GM23248 (cell line): ENCODE data around the gene FN1. TPM values are rescaled to one million over a fixed set of nuclear protein-coding genes. Genes with fewer than 3 reads are reported as not detected.

Source experiments
- DNase-seq: peaks from one replicate; pipeline ENCODE4 v3.0.0-alpha.2; 2015
- H2AFZ ChIP-seq: fragments of 200-600 bp; sonication (generic); 2 replicates; pipeline ENCODE4 v1.6.1; 2016; ENCODE audit warnings: antibody characterized with exemption
- H3F3A ChIP-seq: fragments of 200-600 bp; sonication (generic); 2 replicates; pipeline ENCODE4 v1.6.1; 2016; ENCODE audit warnings: mild to moderate bottlenecking, antibody characterized with exemption, mixed run types; ENCODE audit not compliant: insufficient read depth
- H3K27ac ChIP-seq: fragments of 200-600 bp; sonication (generic); 2 replicates; pipeline ENCODE4 v1.5.1; 2016; ENCODE audit warnings: mild to moderate bottlenecking
- H3K27me3 ChIP-seq: fragments of 200-600 bp; sonication (generic); replicated peaks from 2 replicates; pipeline ENCODE4 v1.6.1; 2016; ENCODE audit warnings: mild to moderate bottlenecking; ENCODE audit not compliant: insufficient read depth
- H3K36me3 ChIP-seq: fragments of 200-600 bp; sonication (generic); 2 replicates; pipeline ENCODE4 v1.6.1; 2016; ENCODE audit warnings: low read depth, mild to moderate bottlenecking
- H3K4me1 ChIP-seq: fragments of 200-600 bp; sonication (generic); 2 replicates; pipeline ENCODE4 v1.6.1; 2016; ENCODE audit warnings: mild to moderate bottlenecking; ENCODE audit not compliant: insufficient read depth
- H3K4me2 ChIP-seq: fragments of 200-600 bp; sonication (generic); one replicate; pipeline ENCODE4 v1.6.1; 2016; ENCODE audit warnings: mild to moderate bottlenecking; ENCODE audit not compliant: unreplicated experiment
- H3K4me3 ChIP-seq: fragments of 200-600 bp; sonication (generic); 2 replicates; pipeline ENCODE4 v1.5.1; 2016; ENCODE audit warnings: mild to moderate bottlenecking
- H3K79me2 ChIP-seq: fragments of 200-600 bp; sonication (generic); 2 replicates; pipeline ENCODE4 v1.6.1; 2016; ENCODE audit warnings: mild to moderate bottlenecking; ENCODE audit not compliant: insufficient read depth
- H3K9ac ChIP-seq: fragments of 200-600 bp; sonication (generic); 2 replicates; pipeline ENCODE4 v1.6.1; 2016; ENCODE audit warnings: mild to moderate bottlenecking
- H3K9me2 ChIP-seq: fragments of 200-600 bp; sonication (generic); 2 replicates; pipeline ENCODE4 v1.6.1; 2016; ENCODE audit warnings: mixed run types, mild to moderate bottlenecking, moderate library complexity; ENCODE audit not compliant: insufficient read depth
- H3K9me3 ChIP-seq: fragments of 200-600 bp; sonication (generic); one replicate; pipeline ENCODE4 v1.6.1; 2017; ENCODE audit warnings: low read depth
- H4K20me1 ChIP-seq: fragments of 200-600 bp; sonication (generic); 2 replicates; pipeline ENCODE4 v1.6.0; 2016; ENCODE audit not compliant: insufficient read depth
- EZH2 ChIP-seq: fragments of 200-600 bp; sonication (generic); IDR thresholded peaks from 2 replicates; pipeline ENCODE4 v1.6.1; 2018; ENCODE audit warnings: antibody characterized with exemption, mild to moderate bottlenecking; ENCODE audit not compliant: insufficient read depth, poor library complexity, severe bottlenecking
- EZH2phosphoT487 ChIP-seq: fragments of 200-600 bp; sonication (generic); IDR thresholded peaks from 2 replicates; pipeline ENCODE4 v1.6.1; 2018; ENCODE audit warnings: antibody characterized with exemption, moderate library complexity, mild to moderate bottlenecking, low read depth; ENCODE audit not compliant: insufficient read depth
- WGBS, 2 experiments: methylation state at CpG; one replicate each; pipeline ENCODE4 v1.1.6; 2015 to 2017; ENCODE audit warnings: low lambda C conversion rate in 2 of 2, low coverage in 1 of 2; ENCODE audit errors: missing lambda C conversion rate in 2 of 2; 5-methylcytosine and 5-hydroxymethylcytosine counted together
- in situ Hi-C: fragments of 300-500 bp; cut with MboI; formaldehyde crosslinking; loops from 2 replicates; pipeline ENCODE4 v1.15.0; 2020
- polyA plus RNA-seq: library from polyadenylated mRNA; unstranded; fragments of >200 nt; fragmentation: Nextera tagmentation; extraction: Ambion mirVana; gene quantifications from 2 replicates; pipeline ENCODE4 v1.2.1, GENCODE V29; 2016
- total RNA-seq: library from RNA; depleted of rRNA; stranded (reverse); fragments of >200 nt; shearing (Covaris generic); gene quantifications from 2 replicates; pipeline ENCODE4 v1.2.3, GENCODE V29; 2014

Gene FN1
- total and polyA plus RNA-seq, 2 experiments from 2014 or later = 20,647 to 33,406 TPM

DNA sequence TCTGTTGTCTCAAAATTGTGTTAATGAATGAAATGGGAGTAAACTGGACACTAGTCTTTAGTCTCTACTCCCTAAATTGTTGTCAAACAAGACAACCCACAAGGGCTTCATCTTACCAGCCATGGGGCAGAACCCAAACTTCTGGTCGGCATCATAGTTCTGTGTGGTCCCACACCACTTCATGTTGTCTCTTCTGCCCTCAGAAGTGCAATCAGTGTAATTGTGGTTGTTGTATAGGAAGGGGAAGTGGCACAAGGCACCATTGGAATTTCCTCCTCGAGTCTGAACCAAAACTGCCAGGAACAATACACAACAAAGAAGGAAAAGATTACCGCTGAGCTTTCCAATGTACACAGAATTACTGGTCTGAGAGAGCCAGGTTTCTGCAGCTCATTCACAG lies 12.6 kb downstream of the FN1 start:
- peaks cover 69% of the 10 kb centered on the region for H3K79me2 ChIP-seq
- peak; percentile 30 for DNase-seq
- H3K9ac ChIP-seq = peak overlapping the region; percentile 65
- no peak for TF ChIP-seq EZH2
- TF ChIP-seq EZH2phosphoT487 = no peak
- H3K4me2 ChIP-seq = peak overlapping the region; percentile 67
- no peaks in the 10 kb centered on the region for H3K27me3 ChIP-seq
- no peaks in the 10 kb centered on the region for H3K9me3 ChIP-seq
- peak overlapping the region; percentile 54 for H3K4me3 ChIP-seq
- peaks cover 38% of the 10 kb centered on the region for H4K20me1 ChIP-seq
- 98% methylated on average over 3 of the region's 3 CpGs for WGBS, 2 experiments
- H3K9me2 ChIP-seq = no peaks in the 10 kb centered on the region
- peaks cover 90% of the 10 kb centered on the region for H3K36me3 ChIP-seq
- in situ Hi-C loops = no loop called here
- H3K4me1 ChIP-seq = peaks cover 63% of the 10 kb centered on the region
- H2AFZ ChIP-seq = no peak overlapping the region
- peaks cover 95% of the 10 kb centered on the region for H3F3A ChIP-seq
- H3K27ac ChIP-seq = peak overlapping the region; percentile 68

DNA sequence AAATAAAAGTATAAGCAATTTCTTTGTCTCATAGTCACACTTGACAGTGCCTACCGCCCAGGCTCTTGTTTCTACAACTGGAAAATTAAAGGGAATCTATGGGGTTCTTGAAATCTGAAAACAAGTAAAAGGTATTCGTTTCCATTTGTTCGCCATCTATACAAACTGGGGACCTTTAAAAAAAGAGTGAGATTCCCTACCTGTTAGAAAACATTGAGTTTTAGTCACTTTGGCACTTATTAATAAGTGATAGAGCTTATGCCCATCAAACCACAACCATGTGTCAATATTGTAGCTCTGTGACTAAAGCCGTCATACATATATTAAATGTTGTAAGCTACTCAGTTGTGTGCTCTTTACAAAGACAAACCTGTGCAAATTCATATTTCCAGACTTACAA lies 13.2 kb downstream of the FN1 start:
- WGBS, 2 experiments = 95 to 97% methylated on average over 4 of the region's 4 CpGs
- in situ Hi-C loops = no loop called here
- DNase-seq = peak; percentile 15

DNA sequence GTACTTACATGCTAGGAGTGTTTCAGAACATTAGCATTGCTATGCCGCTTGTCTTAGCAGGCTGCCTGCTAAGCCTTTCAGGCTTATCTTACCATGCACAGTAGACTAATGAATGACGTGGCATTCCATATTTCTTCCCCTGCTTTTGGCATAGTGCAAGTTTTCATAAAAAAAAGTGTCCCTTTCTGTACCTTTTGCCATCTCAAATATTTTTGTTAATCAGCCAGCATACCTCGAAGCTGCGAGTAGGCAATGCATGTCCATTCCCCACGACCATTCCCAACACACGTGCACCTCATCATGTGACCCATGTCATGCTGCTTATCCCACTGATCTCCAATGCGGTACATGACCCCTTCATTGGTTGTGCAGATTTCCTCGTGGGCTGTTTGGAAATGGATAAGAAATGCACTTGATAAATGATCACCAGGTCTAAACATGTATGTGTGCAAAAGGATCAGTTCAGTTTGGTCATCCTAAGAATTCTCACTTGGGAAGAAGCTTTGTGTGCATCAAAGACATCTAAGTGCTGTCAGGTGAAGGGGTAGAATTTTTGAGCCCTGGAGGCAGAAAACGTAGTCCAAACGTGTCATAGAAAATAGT lies 13.9 kb downstream of the FN1 start:
- Histone ChIP-seq H3K27me3 (no peaks in the 10 kb centered on the region), H3K9me2 (no peaks in the 10 kb centered on the region), H3K27ac (peak overlapping the region; percentile 68), H3K4me3 (peak overlapping the region; percentile 51), H3F3A (peaks cover 95% of the 10 kb centered on the region), H3K79me2 (peaks cover 56% of the 10 kb centered on the region), H2AFZ (no peak overlapping the region), H3K9me3 (no peaks in the 10 kb centered on the region), H4K20me1 (peaks cover 37% of the 10 kb centered on the region), H3K4me1 (peaks cover 62% of the 10 kb centered on the region), H3K4me2 (peak overlapping the region; percentile 67), H3K36me3 (peaks cover 90% of the 10 kb centered on the region), H3K9ac (peak overlapping the region; percentile 65)
- in situ Hi-C loops = no loop called here
- TF ChIP-seq EZH2 (no peak), EZH2phosphoT487 (no peak)
- DNase-seq = peak; percentile 26
- WGBS, 2 experiments = 91 to 93% methylated on average over 10 of the region's 10 CpGs

More for the DNA sequence above, 13.2 kb downstream of the FN1 start:
- Histone ChIP-seq H3K27ac (peak overlapping the region; percentile 68), H3K4me1 (peaks cover 63% of the 10 kb centered on the region), H3K4me2 (peak overlapping the region; percentile 67), H3K36me3 (peaks cover 90% of the 10 kb centered on the region), H3K4me3 (peak overlapping the region; percentile 51), H3K9me3 (no peaks in the 10 kb centered on the region), H3K27me3 (no peaks in the 10 kb centered on the region), H3F3A (peaks cover 95% of the 10 kb centered on the region), H3K9ac (peak overlapping the region; percentile 65), H3K79me2 (peaks cover 63% of the 10 kb centered on the region), H2AFZ (no peak overlapping the region), H4K20me1 (peaks cover 38% of the 10 kb centered on the region), H3K9me2 (no peaks in the 10 kb centered on the region)
- TF ChIP-seq EZH2phosphoT487 = no peak
- TF ChIP-seq EZH2 = no peak

GRCh38 chr2:215420471-215420935 lies 15.4 kb downstream of the FN1 start:
- peaks cover 38% of the 10 kb centered on the region for H4K20me1 ChIP-seq
- peak; percentile 34 for DNase-seq
- H3K4me1 ChIP-seq = peaks cover 72% of the 10 kb centered on the region
- 83 to 86% methylated on average over 8 of the region's 8 CpGs for WGBS, 2 experiments
- peak overlapping the region; percentile 65 for H3K9ac ChIP-seq
- peaks cover 54% of the 10 kb centered on the region for H3K79me2 ChIP-seq
- in situ Hi-C loops = no loop called here
- no peaks in the 10 kb centered on the region for H3K9me2 ChIP-seq
- peak overlapping the region; percentile 51 for H3K4me3 ChIP-seq
- no peaks in the 10 kb centered on the region for H3K27me3 ChIP-seq
- peaks cover 99% of the 10 kb centered on the region for H3F3A ChIP-seq
- peak overlapping the region; percentile 67 for H3K4me2 ChIP-seq
- H3K27ac ChIP-seq = peak overlapping the region; percentile 68
- TF ChIP-seq EZH2phosphoT487 = no peak
- no peak for TF ChIP-seq EZH2
- no peak overlapping the region for H2AFZ ChIP-seq
- H3K36me3 ChIP-seq = peaks cover 99% of the 10 kb centered on the region
- no peaks in the 10 kb centered on the region for H3K9me3 ChIP-seq
